Kidney tubule cell (primary cell): ENCODE results near the gene PRMT6.

Source experiments
- DNase-seq: peaks from one replicate; pipeline ENCODE4 v3.0.0-alpha.2; 2018; ENCODE audit warnings: low spot score

PRMT6 gene

GRCh38 chr1:107095647-107096046, 39.2 kb downstream of the PRMT6 start:
- DNase-seq: no peak

GRCh38 chr1:107096690-107097089, 40.2 kb downstream of the PRMT6 start:
- DNase-seq: no peak

- DNase-seq: no peak
Observed at GRCh38 chr1:107098961-107099360, 42.5 kb downstream of the PRMT6 start.

GRCh38 chr1:107100331-107100984, 44.0 kb downstream of the PRMT6 start:
- no peak for DNase-seq

GRCh38 chr1:107105914-107106313, 49.4 kb downstream of the PRMT6 start:
- DNase-seq: no peak
